Measurements from ENCODE around the gene TTF1. TPM values are rescaled to one million over a fixed set of nuclear protein-coding genes. Genes with fewer than 3 reads are reported as not detected.
A peak's percentile ranks its signal among the peaks of the same experiment; 100 is the strongest.
"Not testable (repeated sequence)": the region's sequence is repeated elsewhere in the genome, so short reads cannot be mapped to it uniquely, and the experiment has no call there.

TTF1 gene
- polyA plus RNA-seq, 1 donor: 12.5 TPM

- Histone ChIP-seq H3K27me3 (ENCODE audit: control insufficient read depth, insufficient read depth, low read length) (no peaks in the 10 kb centered on the region), H3K27ac (ENCODE audit: low read length) (no peak overlapping the region), H3K4me1 (ENCODE audit: control insufficient read depth, insufficient read depth, low read length) (no peaks in the 10 kb centered on the region), H3K4me3 (ENCODE audit: low read length) (no peak overlapping the region), H3K9me3 (ENCODE audit: control insufficient read depth, low read depth, low read length) (no peaks in the 10 kb centered on the region), H3K36me3 (ENCODE audit: control insufficient read depth, insufficient read depth, low read length) (peaks cover 78% of the 10 kb centered on the region)
- no CpG with 5 or more reads among the region's 11 CpGs for WGBS (ENCODE audit: insufficient coverage, low lambda C conversion rate)
- DNase-seq: no peak
These were observed 15.2 kb downstream of the TTF1 start for GRCh38 chr9:132391449-132391848.

GRCh38 chr9:132390966-132391365, 15.7 kb downstream of the TTF1 start:
- Histone ChIP-seq H3K4me1 (ENCODE audit: control insufficient read depth, insufficient read depth, low read length) (no peaks in the 10 kb centered on the region), H3K27me3 (ENCODE audit: control insufficient read depth, insufficient read depth, low read length) (no peaks in the 10 kb centered on the region), H3K9me3 (ENCODE audit: control insufficient read depth, low read depth, low read length) (no peaks in the 10 kb centered on the region), H3K27ac (ENCODE audit: low read length) (no peak overlapping the region), H3K36me3 (ENCODE audit: control insufficient read depth, insufficient read depth, low read length) (peaks cover 77% of the 10 kb centered on the region), H3K4me3 (ENCODE audit: low read length) (no peak overlapping the region)
- 8% methylated on average over 1 of the region's 7 CpGs for WGBS (ENCODE audit: insufficient coverage, low lambda C conversion rate)
- DNase-seq: no peak

GRCh38 chr9:132387133-132387532, 19.5 kb downstream of the TTF1 start:
- no peaks in the 10 kb centered on the region for H3K4me1 ChIP-seq (ENCODE audit: control insufficient read depth, insufficient read depth, low read length)
- no peaks in the 10 kb centered on the region for H3K27me3 ChIP-seq (ENCODE audit: control insufficient read depth, insufficient read depth, low read length)
- WGBS (ENCODE audit: insufficient coverage, low lambda C conversion rate): no CpG with 5 or more reads among the region's 7 CpGs
- H3K27ac ChIP-seq (ENCODE audit: low read length): no peak overlapping the region
- no peaks in the 10 kb centered on the region for H3K9me3 ChIP-seq (ENCODE audit: control insufficient read depth, low read depth, low read length)
- no peak overlapping the region for H3K4me3 ChIP-seq (ENCODE audit: low read length)
- DNase-seq: no peak
- peaks cover 71% of the 10 kb centered on the region for H3K36me3 ChIP-seq (ENCODE audit: control insufficient read depth, insufficient read depth, low read length)

- Histone ChIP-seq H3K4me3 (ENCODE audit: low read length) (no peak overlapping the region), H3K36me3 (ENCODE audit: control insufficient read depth, insufficient read depth, low read length) (peaks cover 54% of the 10 kb centered on the region), H3K27ac (ENCODE audit: low read length) (no peak overlapping the region), H3K9me3 (ENCODE audit: control insufficient read depth, low read depth, low read length) (no peaks in the 10 kb centered on the region), H3K4me1 (ENCODE audit: control insufficient read depth, insufficient read depth, low read length) (no peaks in the 10 kb centered on the region), H3K27me3 (ENCODE audit: control insufficient read depth, insufficient read depth, low read length) (no peaks in the 10 kb centered on the region)
- WGBS (ENCODE audit: insufficient coverage, low lambda C conversion rate): 87% methylated on average over 3 of the region's 8 CpGs
- no peak for DNase-seq
These were observed 22.3 kb downstream of the TTF1 start for GRCh38 chr9:132384376-132384775.

DNA sequence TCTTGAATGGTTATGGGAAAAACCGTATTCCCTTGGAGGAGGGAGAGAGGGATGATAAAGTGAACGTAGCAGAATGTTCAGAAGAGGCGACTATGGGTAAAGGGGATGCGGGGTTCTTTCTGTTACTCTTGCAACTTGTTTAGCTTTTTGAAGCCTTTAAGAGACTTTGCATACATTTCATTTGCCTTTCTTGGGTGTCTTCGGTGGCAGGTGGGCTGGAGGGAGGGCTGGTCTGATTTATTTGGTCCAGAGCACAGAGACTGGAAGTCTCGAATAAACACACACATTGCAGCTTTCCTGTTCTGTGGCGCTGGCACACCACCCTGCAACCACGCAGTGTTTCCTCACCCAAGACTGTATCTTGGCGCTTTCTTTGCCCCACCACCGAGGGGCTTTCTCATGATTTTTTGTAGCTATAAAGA, 23.2 kb downstream of the TTF1 start:
- no peaks in the 10 kb centered on the region for H3K9me3 ChIP-seq (ENCODE audit: control insufficient read depth, low read depth, low read length)
- 93% methylated on average over 3 of the region's 10 CpGs for WGBS (ENCODE audit: insufficient coverage, low lambda C conversion rate)
- no peak for DNase-seq
- peaks cover 53% of the 10 kb centered on the region for H3K36me3 ChIP-seq (ENCODE audit: control insufficient read depth, insufficient read depth, low read length)
- H3K4me1 ChIP-seq (ENCODE audit: control insufficient read depth, insufficient read depth, low read length): no peaks in the 10 kb centered on the region
- H3K27me3 ChIP-seq (ENCODE audit: control insufficient read depth, insufficient read depth, low read length): no peaks in the 10 kb centered on the region
- H3K27ac ChIP-seq (ENCODE audit: low read length): no peak overlapping the region
- no peak overlapping the region for H3K4me3 ChIP-seq (ENCODE audit: low read length)

GRCh38 chr9:132381966-132382541, 24.6 kb downstream of the TTF1 start:
- WGBS (ENCODE audit: insufficient coverage, low lambda C conversion rate): 94% methylated on average over 2 of the region's 9 CpGs
- Histone ChIP-seq H3K27me3 (ENCODE audit: control insufficient read depth, insufficient read depth, low read length) (no peaks in the 10 kb centered on the region), H3K4me3 (ENCODE audit: low read length) (no peak overlapping the region), H3K36me3 (ENCODE audit: control insufficient read depth, insufficient read depth, low read length) (peaks cover 56% of the 10 kb centered on the region), H3K27ac (ENCODE audit: low read length) (no peak overlapping the region), H3K4me1 (ENCODE audit: control insufficient read depth, insufficient read depth, low read length) (no peaks in the 10 kb centered on the region), H3K9me3 (ENCODE audit: control insufficient read depth, low read depth, low read length) (no peaks in the 10 kb centered on the region)
- no peak for DNase-seq

- not testable (repeated sequence) for H3K27me3 ChIP-seq (ENCODE audit: control insufficient read depth, insufficient read depth, low read length); H3K9me3 ChIP-seq (ENCODE audit: control insufficient read depth, low read depth, low read length); H3K27ac ChIP-seq (ENCODE audit: low read length); H3K4me3 ChIP-seq (ENCODE audit: low read length); H3K4me1 ChIP-seq (ENCODE audit: control insufficient read depth, insufficient read depth, low read length); DNase-seq
- WGBS (ENCODE audit: insufficient coverage, low lambda C conversion rate): no CpG with 5 or more reads among the region's 3 CpGs
- peaks cover 42% of the 10 kb centered on the region for H3K36me3 ChIP-seq (ENCODE audit: control insufficient read depth, insufficient read depth, low read length)
These were observed 28.2 kb downstream of the TTF1 start for GRCh38 chr9:132378416-132378815.

GRCh38 chr9:132377769-132378168, 28.9 kb downstream of the TTF1 start:
- not testable (repeated sequence) for H3K27ac ChIP-seq (ENCODE audit: low read length); H3K9me3 ChIP-seq (ENCODE audit: control insufficient read depth, low read depth, low read length); H3K4me3 ChIP-seq (ENCODE audit: low read length); DNase-seq; H3K4me1 ChIP-seq (ENCODE audit: control insufficient read depth, insufficient read depth, low read length); H3K27me3 ChIP-seq (ENCODE audit: control insufficient read depth, insufficient read depth, low read length)
- no CpG with 5 or more reads among the region's 2 CpGs for WGBS (ENCODE audit: insufficient coverage, low lambda C conversion rate)
- peaks cover 42% of the 10 kb centered on the region for H3K36me3 ChIP-seq (ENCODE audit: control insufficient read depth, insufficient read depth, low read length)

GRCh38 chr9:132372177-132373095, 34.2 kb downstream of the TTF1 start:
- H3K27ac ChIP-seq (ENCODE audit: low read length): peak overlapping the region; percentile 16
- DNase-seq: peak; percentile 9 to 24
- H3K27me3 ChIP-seq (ENCODE audit: control insufficient read depth, insufficient read depth, low read length): no peaks in the 10 kb centered on the region
- H3K4me3 ChIP-seq (ENCODE audit: low read length): no peak overlapping the region
- no peaks in the 10 kb centered on the region for H3K4me1 ChIP-seq (ENCODE audit: control insufficient read depth, insufficient read depth, low read length)
- H3K9me3 ChIP-seq (ENCODE audit: control insufficient read depth, low read depth, low read length): no peaks in the 10 kb centered on the region
- no CpG with 5 or more reads among the region's 14 CpGs for WGBS (ENCODE audit: insufficient coverage, low lambda C conversion rate)
- H3K36me3 ChIP-seq (ENCODE audit: control insufficient read depth, insufficient read depth, low read length): peaks cover 18% of the 10 kb centered on the region

GRCh38 chr9:132370592-132370991, 36.0 kb downstream of the TTF1 start:
- Histone ChIP-seq H3K4me3 (ENCODE audit: low read length) (no peak overlapping the region), H3K27me3 (ENCODE audit: control insufficient read depth, insufficient read depth, low read length) (no peaks in the 10 kb centered on the region), H3K27ac (ENCODE audit: low read length) (no peak overlapping the region), H3K4me1 (ENCODE audit: control insufficient read depth, insufficient read depth, low read length) (no peaks in the 10 kb centered on the region), H3K9me3 (ENCODE audit: control insufficient read depth, low read depth, low read length) (no peaks in the 10 kb centered on the region), H3K36me3 (ENCODE audit: control insufficient read depth, insufficient read depth, low read length) (peaks cover under 1% of the 10 kb centered on the region)
- DNase-seq: no peak
- WGBS (ENCODE audit: insufficient coverage, low lambda C conversion rate): no CpG with 5 or more reads among the region's 4 CpGs

Measured in large intestine (tissue), 3 donors.